Measurements from ENCODE around the gene PKP1.

- TF ChIP-seq ZNF148 (tag by site-specific recombination; IDR thresholded peaks at IDR 0.05; ENCODE audit: borderline replicate concordance) (no peak), ZBTB48 (tag by site-specific recombination; IDR thresholded peaks at IDR 0.05) (no peak), ZNF274 (IDR thresholded peaks at IDR 0.05; ENCODE audit: low read length) (no peak), ZNF274 (tag by site-specific recombination; IDR thresholded peaks at IDR 0.05; ENCODE audit: borderline replicate concordance) (no peak), YY1 (tag by site-specific recombination; IDR thresholded peaks at IDR 0.05) (no peak), CTCF (tag by site-specific recombination; IDR thresholded peaks at IDR 0.05) (no peak), GLIS2 (tag by site-specific recombination; IDR thresholded peaks at IDR 0.05) (no peak), ZBTB7A (tag by site-specific recombination; IDR thresholded peaks at IDR 0.05; ENCODE audit: low read depth) (no peak), REPIN1 (tag by site-specific recombination; IDR thresholded peaks at IDR 0.05; ENCODE audit: low read depth) (no peak), AEBP2 (tag by site-specific recombination; IDR thresholded peaks at IDR 0.05; ENCODE audit: borderline replicate concordance) (no peak), ZBTB10 (tag by site-specific recombination; IDR thresholded peaks at IDR 0.05) (no peak), ZNF174 (tag by site-specific recombination; IDR thresholded peaks at IDR 0.05) (no peak), SP2 (tag by site-specific recombination; IDR thresholded peaks at IDR 0.05) (no peak), PATZ1 (tag by site-specific recombination; IDR thresholded peaks at IDR 0.05) (no peak)
Measured at GRCh38 chr1:201281573-201281972, 1.7 kb upstream of the PKP1 start.

Data from HEK293 (cell line).